ENCODE results near the gene COLEC12. TPM values are rescaled to one million over a fixed set of nuclear protein-coding genes. Genes with fewer than 3 reads are reported as not detected.

COLEC12 gene
- total RNA-seq, 4 donors from 2014 or later, result 1.4 to 12.2 (median 4.0) TPM

DNA sequence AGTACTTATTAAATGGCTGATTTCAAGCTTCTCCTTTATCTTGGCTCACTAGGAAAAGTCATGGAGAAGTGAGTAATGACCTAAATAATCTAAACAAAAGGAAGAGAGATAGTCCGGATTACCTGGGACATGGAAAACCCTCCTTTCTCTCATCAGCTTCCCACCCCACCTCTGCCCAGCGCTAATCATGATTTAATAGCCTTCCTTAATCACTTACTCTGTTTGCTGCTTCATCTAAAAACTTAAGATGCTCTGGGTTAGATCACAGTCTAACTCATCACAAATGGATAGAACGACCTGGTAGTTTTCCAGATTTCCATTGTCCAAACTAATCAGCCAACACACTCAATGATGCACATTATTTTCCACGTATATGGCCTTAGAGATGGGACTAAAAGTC lies 144.8 kb downstream of the COLEC12 start:
- H3K4me3 ChIP-seq, result no peak overlapping the region
- no peaks in the 10 kb centered on the region for H3K36me3 ChIP-seq
- peaks cover 0 to 7% (median 0%) of the 10 kb centered on the region in 3 donors for H3K4me1 ChIP-seq
- TF ChIP-seq POLR2A (IDR thresholded peaks at IDR 0.05), result no peak
- no peak for TF ChIP-seq CTCF (IDR thresholded peaks at IDR 0.05)
- no peak for DNase-seq
- intact Hi-C loops (cut with DNase I), result no loop called here
- no peak overlapping the region for H3K27ac ChIP-seq
- 66 to 67% methylated on average over 4 of the region's 4 CpGs for WGBS, 2 donors
- H3K27me3 ChIP-seq, result no peaks in the 10 kb centered on the region
- no peaks in the 10 kb centered on the region for H3K9me3 ChIP-seq

GRCh38 chr18:354471-354870 lies 146.0 kb downstream of the COLEC12 start:
- Histone ChIP-seq H3K4me3 (no peak overlapping the region), H3K27me3 (no peaks in the 10 kb centered on the region), H3K4me1 (peaks cover 0 to 7% (median 0%) of the 10 kb centered on the region in 3 donors), H3K9me3 (no peaks in the 10 kb centered on the region), H3K36me3 (no peaks in the 10 kb centered on the region), H3K27ac (no peak overlapping the region)
- no peak for DNase-seq
- intact Hi-C loops (cut with DNase I), result no loop called here
- 60 to 66% methylated on average over 3 of the region's 3 CpGs for WGBS, 2 donors
- TF ChIP-seq CTCF (IDR thresholded peaks at IDR 0.05) (no peak), POLR2A (IDR thresholded peaks at IDR 0.05) (no peak)

- WGBS, 2 donors, result 51 to 52% methylated on average over 4 of the region's 4 CpGs
- Histone ChIP-seq H3K36me3 (no peaks in the 10 kb centered on the region), H3K4me3 (no peak overlapping the region), H3K4me1 (peaks cover 0 to 7% (median 0%) of the 10 kb centered on the region in 3 donors), H3K27me3 (no peaks in the 10 kb centered on the region), H3K27ac (no peak overlapping the region), H3K9me3 (no peaks in the 10 kb centered on the region)
- intact Hi-C loops (cut with DNase I), result no loop called here
- no peak for DNase-seq
- TF ChIP-seq CTCF (IDR thresholded peaks at IDR 0.05), result no peak
These were observed 146.5 kb downstream of the COLEC12 start for GRCh38 chr18:354003-354402.

- Histone ChIP-seq H3K27ac (no peak overlapping the region), H3K36me3 (no peaks in the 10 kb centered on the region), H3K4me1 (peaks cover 0 to 7% (median 0%) of the 10 kb centered on the region in 3 donors), H3K27me3 (no peaks in the 10 kb centered on the region), H3K4me3 (no peak overlapping the region), H3K9me3 (no peaks in the 10 kb centered on the region)
- intact Hi-C loops (cut with DNase I), result no loop called here
- TF ChIP-seq POLR2A (IDR thresholded peaks at IDR 0.05), result no peak
- no peak for TF ChIP-seq CTCF (IDR thresholded peaks at IDR 0.05)
- WGBS, 2 donors, result 58 to 61% methylated on average over 3 of the region's 3 CpGs
- DNase-seq, result no peak
These were observed 148.1 kb downstream of the COLEC12 start for GRCh38 chr18:352438-352837.

GRCh38 chr18:350953-351572 lies 149.4 kb downstream of the COLEC12 start:
- no peaks in the 10 kb centered on the region for H3K27me3 ChIP-seq
- H3K36me3 ChIP-seq, result no peaks in the 10 kb centered on the region
- peaks cover 0 to 7% (median 0%) of the 10 kb centered on the region in 3 donors for H3K4me1 ChIP-seq
- intact Hi-C loops (cut with DNase I), result no loop called here
- TF ChIP-seq POLR2A (IDR thresholded peaks at IDR 0.05), result no peak
- TF ChIP-seq CTCF (IDR thresholded peaks at IDR 0.05), result no peak
- no peak overlapping the region for H3K4me3 ChIP-seq
- 66 to 67% methylated on average over 6 of the region's 6 CpGs for WGBS, 2 donors
- H3K9me3 ChIP-seq, result no peaks in the 10 kb centered on the region
- H3K27ac ChIP-seq, result no peak overlapping the region
- no peak for DNase-seq
